Sigmoid colon (tissue), 7 donors: ENCODE measurements around the gene MKNK1. TPM values are rescaled to one million over a fixed set of nuclear protein-coding genes. Genes with fewer than 3 reads are reported as not detected.

ENCODE experiments used
- DNase-seq: peaks from one replicate; pipeline ENCODE4 v3.0.0-alpha.2; 2019
- H3K27ac ChIP-seq, 4 donors: fragments of 200-600 bp; sonication (generic); one replicate each; pipeline ENCODE4 v1.5.1; 2016 to 2019; ENCODE audit warnings: mild to moderate bottlenecking in 1 of 4
- H3K27me3 ChIP-seq, 3 donors: fragments of 200-600 bp; sonication (generic); one replicate each; pipeline ENCODE4 v1.5.1; 2019; ENCODE audit warnings: mild to moderate bottlenecking in 1 of 3
- H3K36me3 ChIP-seq, 4 donors: fragments of 200-600 bp; sonication (generic); one replicate each; pipeline ENCODE4 v1.5.1; 2016 to 2019
- H3K4me1 ChIP-seq, 4 donors: fragments of 200-600 bp; sonication (generic); one replicate each; pipeline ENCODE4 v1.5.1; 2017 to 2019
- H3K4me3 ChIP-seq, 4 donors: fragments of 200-600 bp; sonication (generic); one replicate each; pipeline ENCODE4 v1.5.1; 2017 to 2019; ENCODE audit warnings: mild to moderate bottlenecking in 2 of 4, moderate library complexity in 1 of 4
- H3K9me3 ChIP-seq, 4 donors: fragments of 200-600 bp in 3 of 4; sonication (generic) in 3 of 4; one replicate each; pipeline versions ENCODE4 v1.5.1 to v1.6.1; 2013 to 2019
- CTCF ChIP-seq, 4 experiments: fragments of 450-650 bp in 3 of 4; fragments of 200-600 bp in 1 of 4; IDR thresholded peaks; one replicate each; pipeline ENCODE4 v1.5.1; 2016 to 2019; ENCODE audit warnings: antibody characterized with exemption in 4 of 4, mild to moderate bottlenecking in 3 of 4, moderate library complexity in 2 of 4
- EP300 ChIP-seq, 4 donors: sonication (generic); formaldehyde crosslinking; IDR thresholded peaks; one replicate each; pipeline ENCODE4 v1.6.1; 2017; ENCODE audit warnings: antibody characterized with exemption in 4 of 4
- POLR2A ChIP-seq, 2 donors: fragments of 450-650 bp; IDR thresholded peaks; one replicate each; pipeline ENCODE4 v1.6.1; 2016; ENCODE audit warnings: antibody characterized with exemption in 2 of 2, mild to moderate bottlenecking in 2 of 2, moderate library complexity in 2 of 2
- POLR2AphosphoS5 ChIP-seq, 4 donors: sonication (generic); formaldehyde crosslinking; IDR thresholded peaks; one replicate each; pipeline ENCODE4 v1.6.1; 2017; ENCODE audit warnings: antibody characterized with exemption in 4 of 4
- WGBS, 2 donors: extraction: QIAGEN DNeasy Blood & Tissue Kit; methylation state at CpG; one replicate each; pipeline ENCODE4 v1.1.7; 2013; 5-methylcytosine and 5-hydroxymethylcytosine counted together
- intact Hi-C: fragments of 100-400 bp; cut with DNase I; formaldehyde crosslinking; loops from one replicate; pipeline ENCODE4 v1.15.1; 2023
- polyA plus RNA-seq, 3 donors: library from polyadenylated mRNA; stranded (reverse); fragments of 200-250 nt; gene quantifications; one replicate each; pipeline ENCODE4 v1.2.3, GENCODE V29; 2013
- total RNA-seq, 4 donors: library from RNA; depleted of rRNA; stranded (reverse); fragments of >200 nt; gene quantifications; one replicate each; pipeline ENCODE4 v1.1.0, GENCODE V29; 2016
- donor health status: healthy with polysubstance abuse.
- donor health status: Bipolar disorder and iron deficiency.
- donor health status: healthy.

The MKNK1 gene
- total and polyA plus RNA-seq, 7 donors, result 15.0 to 54.3 (median 32.1) TPM

DNA sequence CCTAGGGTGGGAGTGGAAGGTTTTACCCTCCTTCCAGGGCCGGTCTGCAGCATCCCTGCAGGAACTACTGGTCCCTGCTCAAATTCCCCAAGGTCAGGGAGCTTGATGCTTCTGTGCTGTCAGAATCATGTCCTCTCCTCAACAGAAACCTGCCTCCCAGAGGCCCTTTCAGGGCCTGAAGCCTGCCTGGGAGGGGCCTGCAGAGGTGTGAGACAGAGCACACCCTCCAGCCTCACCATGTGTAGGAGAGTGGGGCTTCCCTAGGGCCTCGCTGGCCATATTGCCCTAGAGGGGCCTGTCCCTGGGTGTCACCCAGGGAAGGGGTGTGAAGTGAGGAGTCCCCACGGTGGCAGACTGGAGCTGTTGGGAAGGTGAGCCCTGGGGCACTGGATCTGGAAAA is 73.8 kb downstream of the MKNK1 start:
- TF ChIP-seq POLR2A (IDR thresholded peaks at IDR 0.05), result no peak
- TF ChIP-seq CTCF (IDR thresholded peaks at IDR 0.05), result no peak
- TF ChIP-seq EP300 (IDR thresholded peaks at IDR 0.05), result no peak
- TF ChIP-seq POLR2AphosphoS5 (IDR thresholded peaks at IDR 0.05), result no peak
- no peaks in the 10 kb centered on the region for H3K36me3 ChIP-seq
- H3K9me3 ChIP-seq, result no peaks in the 10 kb centered on the region
- intact Hi-C loops, result no loop called here
- H3K27ac ChIP-seq, result no peak overlapping the region
- no peak overlapping the region for H3K4me3 ChIP-seq
- no peak for DNase-seq
- peaks cover 0 to 36% (median 11%) of the 10 kb centered on the region in 3 donors for H3K27me3 ChIP-seq
- peaks cover 0 to 10% (median 6%) of the 10 kb centered on the region in 4 donors for H3K4me1 ChIP-seq
- WGBS, 2 donors, result 63 to 72% methylated on average over 3 of the region's 3 CpGs

DNA sequence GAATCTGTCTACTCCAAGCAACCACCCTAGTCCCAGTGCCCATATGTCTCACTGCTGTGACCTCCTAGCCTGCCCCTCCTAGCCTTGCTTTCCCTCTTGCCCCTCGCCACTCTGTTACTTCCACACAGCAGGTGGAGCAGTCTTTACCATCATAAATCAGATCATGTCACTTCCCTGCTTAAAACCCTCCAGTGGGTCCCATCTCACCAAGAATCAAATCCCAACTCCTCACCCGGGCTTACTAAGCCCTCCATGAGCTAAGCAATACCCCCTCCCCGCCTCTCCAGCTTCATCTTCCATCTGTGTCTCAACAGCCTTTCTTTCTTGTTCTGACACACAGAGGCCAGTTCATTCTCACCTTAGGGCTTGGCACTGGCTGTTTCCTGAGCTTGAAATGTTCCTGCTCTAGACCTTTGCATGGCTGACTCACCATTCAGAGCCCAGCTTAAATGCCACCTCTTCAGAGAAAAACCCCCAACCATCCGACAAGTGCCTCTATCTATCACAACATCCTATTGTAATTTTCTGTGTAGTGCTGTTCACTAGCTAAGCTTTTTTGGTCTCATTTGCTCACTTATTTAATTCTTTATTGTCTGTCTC is 74.9 kb downstream of the MKNK1 start:
- Histone ChIP-seq H3K27me3 (peaks cover 0 to 38% (median 11%) of the 10 kb centered on the region in 3 donors), H3K36me3 (no peaks in the 10 kb centered on the region), H3K9me3 (no peaks in the 10 kb centered on the region), H3K27ac (no peak overlapping the region), H3K4me3 (no peak overlapping the region), H3K4me1 (peaks cover 0 to 10% (median 6%) of the 10 kb centered on the region in 4 donors)
- TF ChIP-seq EP300 (IDR thresholded peaks at IDR 0.05) (no peak), POLR2AphosphoS5 (IDR thresholded peaks at IDR 0.05) (no peak), POLR2A (IDR thresholded peaks at IDR 0.05) (no peak)
- WGBS, 2 donors, result 56 to 67% methylated on average over 4 of the region's 4 CpGs
- intact Hi-C loops, result loop anchor here (2.0 kb wide), 2 partner anchors 52 to 122 kb away; no protein-coding TSS in a partner anchor
- DNase-seq, result no peak

- H3K4me1 ChIP-seq, result peaks cover 0 to 6% (median 2%) of the 10 kb centered on the region in 4 donors
- peaks cover 0 to 38% (median 11%) of the 10 kb centered on the region in 3 donors for H3K27me3 ChIP-seq
- 39 to 42% methylated on average over 11 of the region's 11 CpGs for WGBS, 2 donors
- no peaks in the 10 kb centered on the region for H3K36me3 ChIP-seq
- TF ChIP-seq POLR2AphosphoS5 (IDR thresholded peaks at IDR 0.05) (no peak), POLR2A (IDR thresholded peaks at IDR 0.05) (no peak), CTCF (IDR thresholded peaks at IDR 0.05) (peak in 1 of 4 experiments; percentile 31), EP300 (IDR thresholded peaks at IDR 0.05) (no peak)
- H3K27ac ChIP-seq, result no peak overlapping the region
- H3K4me3 ChIP-seq, result no peak overlapping the region
- DNase-seq, result no peak
- no peaks in the 10 kb centered on the region for H3K9me3 ChIP-seq
- intact Hi-C loops, result loop anchor here (1.0 to 2.0 kb wide), 3 partner anchors 52 to 122 kb away; no protein-coding TSS in a partner anchor
Observed at GRCh38 chr1:46528297-46528955, 75.6 kb downstream of the MKNK1 start.

GRCh38 chr1:46527474-46528296 is 76.4 kb downstream of the MKNK1 start:
- Histone ChIP-seq H3K9me3 (no peaks in the 10 kb centered on the region), H3K4me1 (peaks cover 0 to 2% (median 0%) of the 10 kb centered on the region in 4 donors), H3K27me3 (peaks cover 0 to 38% (median 11%) of the 10 kb centered on the region in 3 donors), H3K27ac (no peak overlapping the region), H3K4me3 (no peak overlapping the region), H3K36me3 (no peaks in the 10 kb centered on the region)
- intact Hi-C loops, result loop anchor here (1.0 to 2.0 kb wide), 3 partner anchors 51 to 121 kb away; no protein-coding TSS in a partner anchor
- 30 to 31% methylated on average over 3 of the region's 3 CpGs for WGBS, 2 donors
- TF ChIP-seq EP300 (IDR thresholded peaks at IDR 0.05) (no peak), CTCF (IDR thresholded peaks at IDR 0.05) (peak; percentile 74 to 93 (median 85))
- peak; percentile 87 for DNase-seq
